ENCODE results near the gene ZBTB24. TPM values are rescaled to one million over a fixed set of nuclear protein-coding genes. Genes with fewer than 3 reads are reported as not detected.

Gene ZBTB24
- total RNA-seq, 1 experiment from 2014 or later = 16.7 TPM

DNA sequence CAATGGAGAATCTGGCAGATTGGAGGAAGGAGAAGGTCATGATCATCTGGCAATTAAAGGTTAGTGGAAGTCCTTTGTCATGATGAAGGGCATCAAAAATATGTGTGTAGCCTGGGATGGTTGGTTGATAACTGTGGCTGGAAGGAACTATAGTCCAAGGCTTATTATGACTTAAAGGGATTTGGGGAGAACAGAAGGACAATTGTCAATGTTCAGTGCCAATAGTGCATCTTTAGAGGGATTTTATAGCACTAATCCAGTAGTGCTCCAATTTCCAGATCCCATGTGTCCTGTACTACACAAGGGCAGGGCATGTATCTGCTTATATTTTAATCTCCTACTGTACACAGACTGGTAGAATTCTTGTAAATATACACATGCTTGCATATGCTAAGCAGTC lies 5.0 kb upstream of the ZBTB24 start:
- H3K27ac ChIP-seq = no peak overlapping the region
- peaks cover 3% of the 10 kb centered on the region for H3K36me3 ChIP-seq
- no peak for DNase-seq (ENCODE audit: low read depth in 1 of 2, low spot score in 2 of 2)
- H3K27me3 ChIP-seq (replicated peaks) = no peaks in the 10 kb centered on the region
- H3K9me3 ChIP-seq (replicated peaks) = no peaks in the 10 kb centered on the region
- H3K4me3 ChIP-seq = no peak overlapping the region
- H3K4me1 ChIP-seq (replicated peaks) = peaks cover 9% of the 10 kb centered on the region

DNA sequence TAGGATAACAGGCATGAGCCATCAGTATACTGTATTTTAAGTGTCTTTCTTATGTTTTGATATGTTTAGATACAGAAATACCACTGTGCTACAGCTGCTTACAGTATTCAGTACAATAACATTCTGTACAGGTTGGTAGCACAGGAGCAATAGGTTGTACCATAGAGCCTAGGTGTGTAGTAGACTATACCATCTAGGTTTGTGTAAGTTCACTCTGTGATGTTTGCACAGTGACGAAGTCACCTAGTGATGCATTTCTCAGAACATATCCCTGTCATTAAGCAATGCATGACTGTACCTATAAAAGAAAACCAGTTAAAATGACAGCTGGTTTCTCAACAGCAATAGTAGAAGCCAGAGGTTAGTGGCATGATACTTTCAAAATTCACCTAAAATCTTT lies 3.0 kb upstream of the ZBTB24 start:
- peaks cover 17% of the 10 kb centered on the region for H3K4me1 ChIP-seq (replicated peaks)

DNA sequence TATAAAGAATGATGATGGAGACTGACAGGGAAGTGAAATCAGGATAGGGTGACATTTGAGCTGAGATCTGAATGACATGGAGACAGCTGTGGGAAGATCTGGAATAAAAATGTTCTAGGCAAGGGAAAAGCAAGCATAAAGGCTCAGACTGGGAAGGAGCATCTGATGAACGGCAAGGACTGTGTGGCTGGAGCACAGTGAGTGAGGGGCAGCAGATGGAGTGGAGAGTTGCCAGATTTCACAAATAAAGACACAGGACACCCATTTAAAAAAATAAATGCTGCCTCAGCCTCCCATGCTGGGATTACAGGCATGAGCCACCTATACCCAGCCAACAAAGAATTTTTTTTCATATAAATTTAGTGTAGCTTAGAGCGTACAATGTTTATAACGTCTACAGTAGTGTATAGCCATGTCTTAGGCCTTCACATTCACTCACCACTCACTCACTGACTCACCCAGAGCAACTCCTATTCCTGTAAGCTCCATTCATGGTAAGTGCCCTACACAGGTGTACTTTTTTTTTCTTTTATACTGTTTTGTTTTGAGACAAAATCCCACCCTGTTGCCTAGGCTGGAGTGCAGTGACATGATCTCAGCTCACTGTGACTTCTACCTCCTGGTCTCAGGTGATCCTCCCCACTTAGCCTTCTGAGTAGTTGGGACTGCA lies 2.4 kb upstream of the ZBTB24 start:
- Histone ChIP-seq H3K27ac (no peak overlapping the region), H3K4me1 (replicated peaks) (peaks cover 22% of the 10 kb centered on the region), H3K36me3 (peaks cover 23% of the 10 kb centered on the region), H3K27me3 (replicated peaks) (no peaks in the 10 kb centered on the region), H3K9me3 (replicated peaks) (no peaks in the 10 kb centered on the region), H3K4me3 (no peak overlapping the region)
- no peak for DNase-seq (ENCODE audit: low read depth in 1 of 2, low spot score in 2 of 2)

More for the DNA sequence above, 3.0 kb upstream of the ZBTB24 start:
- no peak for DNase-seq (ENCODE audit: low read depth in 1 of 2, low spot score in 2 of 2)
- H3K9me3 ChIP-seq (replicated peaks) = no peaks in the 10 kb centered on the region
- no peaks in the 10 kb centered on the region for H3K27me3 ChIP-seq (replicated peaks)
- no peak overlapping the region for H3K4me3 ChIP-seq
- peaks cover 16% of the 10 kb centered on the region for H3K36me3 ChIP-seq
- no peak overlapping the region for H3K27ac ChIP-seq

DNA sequence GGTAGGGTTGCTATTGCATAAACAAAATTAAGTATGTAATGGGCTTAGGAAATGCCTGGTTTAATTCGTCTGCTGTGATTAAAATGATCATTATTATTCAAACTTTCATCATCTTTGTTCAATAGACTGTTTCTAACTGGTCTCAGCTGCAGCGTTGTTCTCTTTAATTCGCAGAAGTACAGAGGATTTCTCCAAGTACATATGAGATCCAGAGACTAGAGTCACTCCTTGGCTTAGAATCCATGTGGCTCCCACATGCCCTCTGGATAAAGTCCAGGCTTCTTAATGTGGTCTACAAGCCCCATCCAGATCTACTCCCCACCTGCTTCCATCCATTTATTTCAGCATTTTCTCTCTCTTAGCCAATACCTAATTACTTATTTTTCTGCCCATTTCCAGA lies 1.1 kb upstream of the ZBTB24 start:
- Histone ChIP-seq H3K4me3 (no peak overlapping the region), H3K9me3 (replicated peaks) (no peaks in the 10 kb centered on the region), H3K36me3 (peaks cover 33% of the 10 kb centered on the region), H3K4me1 (replicated peaks) (peaks cover 27% of the 10 kb centered on the region), H3K27me3 (replicated peaks) (no peaks in the 10 kb centered on the region), H3K27ac (no peak overlapping the region)
- no peak for DNase-seq (ENCODE audit: low read depth in 1 of 2, low spot score in 2 of 2)

- Histone ChIP-seq H3K27me3 (replicated peaks) (no peaks in the 10 kb centered on the region), H3K27ac (no peak overlapping the region), H3K4me3 (peak overlapping the region; percentile 38), H3K36me3 (peaks cover 37% of the 10 kb centered on the region), H3K9me3 (replicated peaks) (no peaks in the 10 kb centered on the region), H3K4me1 (replicated peaks) (peaks cover 31% of the 10 kb centered on the region)
- peak in 1 of 2 experiments; percentile 51 for DNase-seq (ENCODE audit: low read depth in 1 of 2, low spot score in 2 of 2)
Observed at GRCh38 chr6:109483735-109484057, 677 bp upstream of the ZBTB24 start.

DNA sequence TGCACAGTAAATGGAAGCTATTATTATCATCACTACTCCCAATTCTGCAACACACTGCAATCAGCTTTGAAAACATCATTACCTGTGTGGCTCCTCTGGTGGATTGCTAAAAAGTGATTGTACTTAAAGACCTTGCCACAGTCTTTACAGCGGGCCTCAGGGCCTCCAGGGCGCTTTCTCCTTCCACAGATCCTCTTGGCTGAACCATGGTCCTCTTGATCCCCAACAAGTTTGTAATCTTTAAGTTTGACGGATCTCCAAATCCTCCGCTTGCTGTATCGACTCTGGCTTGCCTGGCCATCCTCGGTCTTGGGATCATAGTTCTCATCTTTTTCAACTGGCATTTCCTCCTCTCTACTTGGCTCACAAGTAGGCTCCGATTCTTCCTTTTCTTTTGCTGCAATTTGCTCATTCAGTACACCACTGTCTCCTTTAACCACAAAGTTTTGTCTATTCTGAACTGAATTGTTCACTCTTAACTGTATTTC lies 2.0 kb downstream of the ZBTB24 start:
- no peaks in the 10 kb centered on the region for H3K27me3 ChIP-seq (replicated peaks)
- no peak for DNase-seq (ENCODE audit: low read depth in 1 of 2, low spot score in 2 of 2)
- H3K9me3 ChIP-seq (replicated peaks) = no peaks in the 10 kb centered on the region
- H3K4me1 ChIP-seq (replicated peaks) = peaks cover 50% of the 10 kb centered on the region
- H3K36me3 ChIP-seq = peaks cover 60% of the 10 kb centered on the region
- no peak overlapping the region for H3K4me3 ChIP-seq
- no peak overlapping the region for H3K27ac ChIP-seq

DNA sequence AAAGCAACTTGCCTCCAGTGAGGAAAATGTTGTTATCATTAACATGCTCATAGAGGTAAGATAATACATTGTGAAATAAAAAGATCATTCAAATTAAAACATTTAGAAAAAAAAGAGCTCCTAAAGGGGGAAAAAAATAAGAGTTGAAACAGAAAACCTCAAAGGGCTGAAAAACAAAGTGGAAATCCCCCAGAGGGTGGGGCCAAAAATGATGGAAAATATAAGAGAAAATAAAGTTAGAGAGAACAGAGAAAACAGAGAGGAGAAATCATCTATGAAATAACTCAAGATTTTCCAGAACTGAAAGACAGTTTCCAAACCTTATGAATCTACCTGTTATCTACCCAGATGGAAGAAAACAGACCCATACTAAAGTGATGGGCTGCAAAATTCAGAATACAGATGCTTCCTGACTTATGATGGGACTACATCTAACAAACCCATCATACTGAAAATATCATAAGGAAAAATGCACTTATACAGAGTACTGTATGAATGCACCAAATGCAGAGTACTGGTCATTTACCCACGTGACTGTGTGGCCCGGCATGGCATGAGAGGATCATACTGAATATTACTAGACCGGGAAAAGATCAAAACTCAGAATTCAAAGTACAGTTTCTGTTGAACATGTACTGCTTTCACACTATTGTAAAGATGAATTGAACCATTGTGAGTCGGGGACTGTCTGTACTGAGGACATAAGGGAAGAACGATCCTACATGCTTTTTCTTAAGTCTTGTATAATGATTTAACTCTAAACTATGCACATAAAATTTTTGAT lies 4.0 kb downstream of the ZBTB24 start:
- DNase-seq (ENCODE audit: low read depth in 1 of 2, low spot score in 2 of 2) = no peak
- Histone ChIP-seq H3K27ac (peak overlapping the region; percentile 93), H3K36me3 (peaks cover 80% of the 10 kb centered on the region), H3K27me3 (replicated peaks) (no peaks in the 10 kb centered on the region), H3K4me1 (replicated peaks) (peaks cover 50% of the 10 kb centered on the region), H3K9me3 (replicated peaks) (no peaks in the 10 kb centered on the region), H3K4me3 (no peak overlapping the region)

- peaks cover 45% of the 10 kb centered on the region for H3K4me1 ChIP-seq (replicated peaks)
- H3K36me3 ChIP-seq = peaks cover 83% of the 10 kb centered on the region
- no peaks in the 10 kb centered on the region for H3K27me3 ChIP-seq (replicated peaks)
- H3K4me3 ChIP-seq = no peak overlapping the region
- no peaks in the 10 kb centered on the region for H3K9me3 ChIP-seq (replicated peaks)
- peak overlapping the region; percentile 93 for H3K27ac ChIP-seq
- peak in 1 of 2 experiments; percentile 53 for DNase-seq (ENCODE audit: low read depth in 1 of 2, low spot score in 2 of 2)
Observed at GRCh38 chr6:109478222-109478805, 4.7 kb downstream of the ZBTB24 start.

- Histone ChIP-seq H3K27ac (peak overlapping the region; percentile 93), H3K9me3 (replicated peaks) (no peaks in the 10 kb centered on the region), H3K4me1 (replicated peaks) (peaks cover 45% of the 10 kb centered on the region), H3K27me3 (replicated peaks) (no peaks in the 10 kb centered on the region), H3K4me3 (no peak overlapping the region), H3K36me3 (peaks cover 86% of the 10 kb centered on the region)
- peak in 1 of 2 experiments; percentile 33 for DNase-seq (ENCODE audit: low read depth in 1 of 2, low spot score in 2 of 2)
Observed at GRCh38 chr6:109477725-109478124, 5.3 kb downstream of the ZBTB24 start.

- Histone ChIP-seq H3K9me3 (replicated peaks) (no peaks in the 10 kb centered on the region), H3K27ac (peak overlapping the region; percentile 93), H3K4me3 (no peak overlapping the region), H3K36me3 (peaks cover 91% of the 10 kb centered on the region), H3K27me3 (replicated peaks) (no peaks in the 10 kb centered on the region), H3K4me1 (replicated peaks) (peaks cover 44% of the 10 kb centered on the region)
- DNase-seq (ENCODE audit: low read depth in 1 of 2, low spot score in 2 of 2) = no peak
Observed at GRCh38 chr6:109477184-109477583, 5.8 kb downstream of the ZBTB24 start.

DNA sequence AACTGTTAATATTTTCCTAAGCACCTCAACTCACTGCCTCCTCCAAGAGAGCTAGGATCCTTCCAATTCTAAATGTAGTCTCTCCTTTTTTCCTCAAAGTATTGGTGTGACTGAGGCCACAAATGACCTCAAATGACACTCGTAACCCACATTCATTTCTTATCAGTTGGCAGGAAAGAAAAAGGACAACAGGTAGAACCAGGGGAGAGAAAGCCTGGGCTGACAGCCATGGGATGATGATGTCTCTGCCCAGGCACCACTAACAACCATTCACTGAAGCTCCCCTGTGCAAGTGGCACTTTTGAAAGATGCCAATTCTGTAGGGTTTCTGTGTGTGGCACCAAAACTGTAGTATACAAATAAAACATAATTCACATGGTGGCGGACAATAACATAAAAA lies 7.4 kb downstream of the ZBTB24 start:
- no peak overlapping the region for H3K27ac ChIP-seq
- peaks cover 28% of the 10 kb centered on the region for H3K4me1 ChIP-seq (replicated peaks)
- no peaks in the 10 kb centered on the region for H3K27me3 ChIP-seq (replicated peaks)
- peaks cover 92% of the 10 kb centered on the region for H3K36me3 ChIP-seq
- H3K9me3 ChIP-seq (replicated peaks) = no peaks in the 10 kb centered on the region
- DNase-seq (ENCODE audit: low read depth in 1 of 2, low spot score in 2 of 2) = no peak
- no peak overlapping the region for H3K4me3 ChIP-seq

GRCh38 chr6:109474995-109475394 lies 8.0 kb downstream of the ZBTB24 start:
- peaks cover 28% of the 10 kb centered on the region for H3K4me1 ChIP-seq (replicated peaks)
- H3K36me3 ChIP-seq = peaks cover 92% of the 10 kb centered on the region
- H3K27ac ChIP-seq = no peak overlapping the region
- DNase-seq (ENCODE audit: low read depth in 1 of 2, low spot score in 2 of 2) = no peak
- no peak overlapping the region for H3K4me3 ChIP-seq
- no peaks in the 10 kb centered on the region for H3K9me3 ChIP-seq (replicated peaks)
- H3K27me3 ChIP-seq (replicated peaks) = no peaks in the 10 kb centered on the region

GRCh38 chr6:109473120-109473519 lies 9.9 kb downstream of the ZBTB24 start:
- Histone ChIP-seq H3K4me3 (no peak overlapping the region), H3K9me3 (replicated peaks) (no peaks in the 10 kb centered on the region), H3K27ac (no peak overlapping the region), H3K36me3 (peaks cover 93% of the 10 kb centered on the region), H3K4me1 (replicated peaks) (peaks cover 14% of the 10 kb centered on the region), H3K27me3 (replicated peaks) (no peaks in the 10 kb centered on the region)
- no peak for DNase-seq (ENCODE audit: low read depth in 1 of 2, low spot score in 2 of 2)

Data from SJSA1 (cell line).